GM19438 (cell line): ENCODE results near the gene SVIL.
"Not testable (repeated sequence)": the region's sequence is repeated elsewhere in the genome, so short reads cannot be mapped to it uniquely, and the experiment has no call there.

Experiments
- ATAC-seq: cut with Tn5 transposase; IDR thresholded peaks from one replicate; pipeline ENCODE4 v1.9.1; 2021; ENCODE audit warnings: low read depth; ENCODE audit not compliant: unreplicated experiment

SVIL gene

GRCh38 chr10:29606693-29607092, 28.1 kb downstream of the SVIL start:
- ATAC-seq, result not testable (repeated sequence)

- no peak for ATAC-seq
These were observed 30.4 kb downstream of the SVIL start for GRCh38 chr10:29604291-29604825.

- ATAC-seq, result no peak
These were observed 31.4 kb downstream of the SVIL start for GRCh38 chr10:29603223-29603896.

GRCh38 chr10:29600821-29601220, 34.0 kb downstream of the SVIL start:
- no peak for ATAC-seq

GRCh38 chr10:29600067-29600466, 34.7 kb downstream of the SVIL start:
- no peak for ATAC-seq

GRCh38 chr10:29598851-29599311, 35.9 kb downstream of the SVIL start:
- no peak for ATAC-seq

GRCh38 chr10:29596826-29597225, 37.9 kb downstream of the SVIL start:
- no peak for ATAC-seq

- ATAC-seq, result no peak
These were observed 38.4 kb downstream of the SVIL start for GRCh38 chr10:29596356-29596755.

- no peak for ATAC-seq
These were observed 39.0 kb downstream of the SVIL start for GRCh38 chr10:29595636-29596225.

- ATAC-seq, result no peak
These were observed 39.6 kb downstream of the SVIL start for GRCh38 chr10:29595146-29595545.

GRCh38 chr10:29591651-29591968, 43.2 kb downstream of the SVIL start:
- no peak for ATAC-seq

GRCh38 chr10:29590915-29591650, 43.7 kb downstream of the SVIL start:
- no peak for ATAC-seq

- no peak for ATAC-seq
These were observed 45.9 kb downstream of the SVIL start for GRCh38 chr10:29588629-29589421.

- not testable (repeated sequence) for ATAC-seq
These were observed 46.8 kb downstream of the SVIL start for GRCh38 chr10:29587750-29588628.

GRCh38 chr10:29587102-29587749, 47.5 kb downstream of the SVIL start:
- ATAC-seq, result not testable (repeated sequence)

- ATAC-seq, result no peak
These were observed 48.3 kb downstream of the SVIL start for GRCh38 chr10:29586509-29586908.

- ATAC-seq, result no peak
These were observed 49.2 kb downstream of the SVIL start for GRCh38 chr10:29585488-29585976.

GRCh38 chr10:29584436-29584835, 50.3 kb downstream of the SVIL start:
- ATAC-seq, result no peak

GRCh38 chr10:29583674-29584073, 51.1 kb downstream of the SVIL start:
- ATAC-seq, result no peak
